AG09319 (cell line): ENCODE results near the gene UCHL5.

Source experiments
- DNase-seq: peaks from one replicate; pipeline ENCODE4 v3.0.0-alpha.2; 2010; ENCODE audit warnings: low read depth; ENCODE audit errors: extremely low read depth
- CTCF ChIP-seq: IDR thresholded peaks from 2 replicates; pipeline ENCODE4 v1.5.1; 2011; ENCODE audit warnings: low read depth, mild to moderate bottlenecking, inconsistent platforms, low read length, moderate library complexity

UCHL5 gene

GRCh38 chr1:193079187-193079586 is 20.0 kb upstream of the UCHL5 start:
- DNase-seq = no peak
- TF ChIP-seq CTCF = no peak

- DNase-seq = no peak
- no peak for TF ChIP-seq CTCF
Measured at GRCh38 chr1:193077991-193078390, 18.8 kb upstream of the UCHL5 start.

GRCh38 chr1:193070942-193071341 is 11.8 kb upstream of the UCHL5 start:
- no peak for TF ChIP-seq CTCF
- no peak for DNase-seq

GRCh38 chr1:193070386-193070753 is 11.2 kb upstream of the UCHL5 start:
- DNase-seq = no peak
- TF ChIP-seq CTCF = no peak

- DNase-seq = no peak
- peak; percentile 2 for TF ChIP-seq CTCF
Measured at GRCh38 chr1:193069748-193070385, 10.7 kb upstream of the UCHL5 start.

- TF ChIP-seq CTCF = no peak
- no peak for DNase-seq
Measured at GRCh38 chr1:193068013-193068412, 8.9 kb upstream of the UCHL5 start.

GRCh38 chr1:193066606-193067005 is 7.4 kb upstream of the UCHL5 start:
- TF ChIP-seq CTCF = no peak
- no peak for DNase-seq
